HG02759 (cell line): ENCODE data around the gene MT1HL1.

Experiments
- ATAC-seq: cut with Tn5 transposase; IDR thresholded peaks from one replicate; pipeline ENCODE4 v1.9.1; 2021; ENCODE audit warnings: mild to moderate bottlenecking, moderate library complexity; ENCODE audit not compliant: unreplicated experiment

MT1HL1 gene

GRCh38 chr1:237004116-237004515 lies at the start of gene MT1HL1:
MT1HL1 (minus strand) TSS chr1:237004441; CDS start chr1:237004372, 69 bp downstream.
- no peak for ATAC-seq

- no peak for ATAC-seq
Measured at GRCh38 chr1:237050915-237051314, 46.7 kb upstream of the MT1HL1 start.

- no peak for ATAC-seq
Measured at GRCh38 chr1:237050185-237050584, 45.9 kb upstream of the MT1HL1 start.

GRCh38 chr1:237048803-237049202 lies 44.6 kb upstream of the MT1HL1 start:
- no peak for ATAC-seq

GRCh38 chr1:237045278-237046016 lies 41.2 kb upstream of the MT1HL1 start:
- ATAC-seq = no peak

- no peak for ATAC-seq
Measured at GRCh38 chr1:237043846-237044636, 39.8 kb upstream of the MT1HL1 start.

- no peak for ATAC-seq
Measured at GRCh38 chr1:237042892-237043576, 38.8 kb upstream of the MT1HL1 start.

GRCh38 chr1:237042526-237042891 lies 38.3 kb upstream of the MT1HL1 start:
- ATAC-seq = peak; percentile 17

GRCh38 chr1:237041795-237042525 lies 37.7 kb upstream of the MT1HL1 start, which contains the start of gene RYR2:
RYR2 (plus strand) TSS chr1:237042184; CDS start chr1:237042522, 338 bp downstream.
- ATAC-seq = peak; percentile 52

GRCh38 chr1:237041461-237041794 lies 37.2 kb upstream of the MT1HL1 start:
- ATAC-seq = no peak

- ATAC-seq = no peak
Measured at GRCh38 chr1:237040823-237041222, 36.6 kb upstream of the MT1HL1 start.

GRCh38 chr1:237038211-237038610 lies 34.0 kb upstream of the MT1HL1 start:
- ATAC-seq = no peak

GRCh38 chr1:237035759-237036158 lies 31.5 kb upstream of the MT1HL1 start:
- ATAC-seq = no peak

GRCh38 chr1:237033804-237034203 lies 29.6 kb upstream of the MT1HL1 start:
- no peak for ATAC-seq

- no peak for ATAC-seq
Measured at GRCh38 chr1:237033061-237033460, 28.8 kb upstream of the MT1HL1 start.

GRCh38 chr1:237032029-237032428 lies 27.8 kb upstream of the MT1HL1 start:
- ATAC-seq = peak; percentile 80

- no peak for ATAC-seq
Measured at GRCh38 chr1:237031480-237031879, 27.2 kb upstream of the MT1HL1 start.

GRCh38 chr1:237029850-237030535 lies 25.8 kb upstream of the MT1HL1 start:
- no peak for ATAC-seq

GRCh38 chr1:237029240-237029639 lies 25.0 kb upstream of the MT1HL1 start:
- ATAC-seq = no peak

- no peak for ATAC-seq
Measured at GRCh38 chr1:237025358-237026074, 21.3 kb upstream of the MT1HL1 start.
